NCI-H2081 treated with DMSO at 0.1 percent for 48 hours (cell line): ENCODE measurements around the gene RAB2B.
"Not testable (repeated sequence)": the region's sequence is repeated elsewhere in the genome, so short reads cannot be mapped to it uniquely, and the experiment has no call there.

Source experiments
- DNase-seq: peaks from one replicate; lab custom pipeline; 2025; lab: John Stamatoyannopoulos, UW

RAB2B gene

GRCh38 chr14:21486640-21487087, 9.9 kb upstream of the RAB2B start:
- DNase-seq = no peak

GRCh38 chr14:21476523-21476924, 235 bp downstream of the RAB2B start:
- no peak for DNase-seq

GRCh38 chr14:21475767-21476522, 814 bp downstream of the RAB2B start:
- DNase-seq = no peak

GRCh38 chr14:21467616-21468015, 9.1 kb downstream of the RAB2B start:
- no peak for DNase-seq

GRCh38 chr14:21455912-21456667, 20.7 kb downstream of the RAB2B start, which contains the start of gene CHD8:
TSS of gene CHD8 (minus strand) at chr14:21456123. CDS start at chr14:21431643, 24,480 bp downstream.
- DNase-seq = peak; percentile 99

- DNase-seq = no peak
These were observed 21.2 kb downstream of the RAB2B start for GRCh38 chr14:21455592-21455911.

GRCh38 chr14:21454843-21455544, 21.8 kb downstream of the RAB2B start:
- no peak for DNase-seq

GRCh38 chr14:21449899-21450216, 26.9 kb downstream of the RAB2B start:
- no peak for DNase-seq

- DNase-seq = not testable (repeated sequence)
These were observed 34.1 kb downstream of the RAB2B start for GRCh38 chr14:21442657-21443056.

- DNase-seq = no peak
These were observed 35.9 kb downstream of the RAB2B start for GRCh38 chr14:21440859-21441258.

GRCh38 chr14:21437063-21437901, 39.5 kb downstream of the RAB2B start:
- peak; percentile 83 for DNase-seq

GRCh38 chr14:21436567-21437062, 40.1 kb downstream of the RAB2B start:
- DNase-seq = no peak

GRCh38 chr14:21431126-21431525, 45.6 kb downstream of the RAB2B start:
- DNase-seq = no peak

- peak; percentile 3 for DNase-seq
These were observed 47.8 kb downstream of the RAB2B start for GRCh38 chr14:21428930-21429329.

GRCh38 chr14:21426692-21427091, 50.1 kb downstream of the RAB2B start:
- DNase-seq = no peak

GRCh38 chr14:21419528-21419927, 57.2 kb downstream of the RAB2B start:
- DNase-seq = no peak

GRCh38 chr14:21415329-21415728, 61.4 kb downstream of the RAB2B start:
- DNase-seq = no peak

- DNase-seq = no peak
These were observed 62.6 kb downstream of the RAB2B start for GRCh38 chr14:21414137-21414631.
